CD4-positive, alpha-beta T cell (primary cell): Measurements from ENCODE around the gene GFI1B. TPM values are rescaled to one million over a fixed set of nuclear protein-coding genes. Genes with fewer than 3 reads are reported as not detected.
"Not testable (repeated sequence)": the region's sequence is repeated elsewhere in the genome, so short reads cannot be mapped to it uniquely, and the experiment has no call there.

Experiments
- ATAC-seq: fragments of 200-7000 bp; cut with Tn5 transposase; one replicate; pipeline ENCODE4 v1.10.0; 2022; ENCODE audit warnings: mild to moderate bottlenecking; ENCODE audit not compliant: poor library complexity
- CTCF ChIA-PET: fragments of 350-600 bp; sonication (Branson Sonifier 250); formaldehyde crosslinking; loops from one replicate; lab custom pipeline; 2021; ENCODE audit warnings: antibody characterized with exemption, inconsistent platforms; lab: Charles Lee
- POLR2A ChIA-PET: fragments of 350-600 bp; sonication (Branson Sonifier 250); formaldehyde crosslinking; loops from one replicate; lab custom pipeline; 2021; ENCODE audit warnings: antibody characterized with exemption, inconsistent platforms; lab: Charles Lee
- DNase-seq, 14 experiments: peaks; one replicate each; pipeline ENCODE4 v3.0.0-alpha.2; 2013 to 2020; ENCODE audit warnings: mixed read lengths in 2 of 14
- H3K27ac ChIP-seq, 2 donors: one replicate each; pipeline versions ENCODE4 v1.5.1 to v1.7.0; 2013; ENCODE audit warnings: low read length in 2 of 2, low read depth in 1 of 2, mild to moderate bottlenecking in 1 of 2
- H3K27me3 ChIP-seq, 2 experiments: 1 replicate in 1 of 2; 2 replicates in 1 of 2; pipeline versions ENCODE4 v1.6.1 to v1.7.0; 2013; ENCODE audit warnings: low read length in 2 of 2, control low read depth in 1 of 2, mild to moderate bottlenecking in 1 of 2, moderate library complexity in 1 of 2; ENCODE audit not compliant: insufficient read depth in 2 of 2, control insufficient read depth in 1 of 2
- H3K36me3 ChIP-seq: one replicate; pipeline ENCODE4 v1.6.1; 2013; ENCODE audit warnings: low read length, control low read depth; ENCODE audit not compliant: insufficient read depth
- H3K4me1 ChIP-seq: one replicate; pipeline ENCODE4 v1.6.1; 2013; ENCODE audit warnings: low read length, control low read depth; ENCODE audit not compliant: insufficient read depth
- H3K4me3 ChIP-seq: one replicate; pipeline ENCODE4 v1.5.1; 2013; ENCODE audit warnings: mild to moderate bottlenecking, low read length, moderate library complexity
- H3K9me3 ChIP-seq, 2 experiments: 1 replicate in 1 of 2; 2 replicates in 1 of 2; pipeline versions ENCODE4 v1.6.1 to v1.7.0; 2013; ENCODE audit warnings: low read length in 2 of 2, mild to moderate bottlenecking in 2 of 2, control low read depth in 1 of 2, moderate library complexity in 1 of 2; ENCODE audit not compliant: control insufficient read depth in 1 of 2, insufficient read depth in 1 of 2
- H3K27ac Mint-ChIP-seq: one replicate; pipeline ENCODE4 v1.8.0; 2020; ENCODE audit warnings: mixed read lengths
- H3K27me3 Mint-ChIP-seq: one replicate; pipeline ENCODE4 v1.8.0; 2021; ENCODE audit warnings: mixed read lengths
- H3K36me3 Mint-ChIP-seq: one replicate; pipeline ENCODE4 v1.8.0; 2021; ENCODE audit warnings: low read depth, mixed read lengths
- H3K4me1 Mint-ChIP-seq: one replicate; pipeline ENCODE4 v1.8.0; 2021; ENCODE audit warnings: low read depth, mixed read lengths
- H3K4me3 Mint-ChIP-seq: one replicate; pipeline ENCODE4 v1.8.0; 2020; ENCODE audit warnings: mild to moderate bottlenecking, mixed read lengths
- H3K9me3 Mint-ChIP-seq: one replicate; pipeline ENCODE4 v1.8.0; 2020; ENCODE audit warnings: mixed read lengths
- CTCF ChIP-seq: fragments of 200-600 bp; IDR thresholded peaks from one replicate; pipeline ENCODE4 v1.8.0; 2022; ENCODE audit warnings: antibody characterized with exemption, mild to moderate bottlenecking
- intact Hi-C, 2 experiments: fragments of 100-400 bp; cut with DNase I in 1 of 2; cut with micrococcal nuclease in 1 of 2; formaldehyde crosslinking; loops; one replicate each; pipeline versions ENCODE4 v1.15.1 to v1.9.0; 2023 to 2025; cut with DNase I, micrococcal nuclease
- microRNA-seq: library from miRNA; unstranded; fragments of <30 nt; microRNA quantifications from one replicate; pipeline ENCODE4 v1.2.0, GENCODE V29; 2021; ENCODE audit warnings: borderline microRNAs expressed, borderline replicate concordance
- total RNA-seq, 174 experiments: library from RNA in 2 of 174; stranded (reverse) in 2 of 174; gene quantifications; one replicate each; pipeline ENCODE4 v1.2.3 and lab custom pipeline; 2021 to 2026

GFI1B gene
- total RNA-seq, 2 experiments from 2014 or later, result 0.58 TPM; not detected in 1

- POLR2A ChIA-PET, result no interaction called here
- TF ChIP-seq CTCF, result no peak
Observed at GRCh38 chr9:133035669-133036068, 57.2 kb downstream of the GFI1B start.

GRCh38 chr9:133037775-133038515, 59.5 kb downstream of the GFI1B start:
- H3K27me3 Mint-ChIP-seq, result no peaks in the 10 kb centered on the region
- no peak for DNase-seq
- ChIA-PET POLR2A (interaction anchor here (0.7 kb wide), 1 partner anchor 7 kb away, joined by 3 read pairs; the partner anchor contains the start of gene GTF3C5), CTCF (no interaction called here)
- no peaks in the 10 kb centered on the region for H3K9me3 Mint-ChIP-seq
- no peak overlapping the region for H3K27ac Mint-ChIP-seq
- no peak for ATAC-seq
- Histone ChIP-seq H3K4me3 (no peak overlapping the region), H3K36me3 (peaks cover 25% of the 10 kb centered on the region), H3K4me1 (peaks cover 3% of the 10 kb centered on the region), H3K9me3 (no peaks in the 10 kb centered on the region), H3K27ac (no peak overlapping the region), H3K27me3 (no peaks in the 10 kb centered on the region)
- peaks cover 36% of the 10 kb centered on the region for H3K4me1 Mint-ChIP-seq
- TF ChIP-seq CTCF, result no peak
- intact Hi-C loops, result loop anchor here in 1 of 2 experiments (5.0 kb wide), 1 partner anchor 109 kb away; no protein-coding TSS in a partner anchor
- peaks cover 26% of the 10 kb centered on the region for H3K36me3 Mint-ChIP-seq
- no peak overlapping the region for H3K4me3 Mint-ChIP-seq

More at GRCh38 chr9:133035669-133036068, 57.2 kb downstream of the GFI1B start:
- Histone ChIP-seq H3K9me3 (no peaks in the 10 kb centered on the region), H3K27me3 (no peaks in the 10 kb centered on the region), H3K4me3 (no peak overlapping the region), H3K27ac (no peak overlapping the region), H3K4me1 (peaks cover 18% of the 10 kb centered on the region), H3K36me3 (peaks cover 10% of the 10 kb centered on the region)
- intact Hi-C loops, result loop anchor here in 1 of 2 experiments (5.0 kb wide), 1 partner anchor 112 kb away; no protein-coding TSS in a partner anchor
- Mint-ChIP-seq H3K27ac (no peak overlapping the region), H3K36me3 (peaks cover 15% of the 10 kb centered on the region), H3K9me3 (no peaks in the 10 kb centered on the region), H3K27me3 (no peaks in the 10 kb centered on the region), H3K4me1 (peaks cover 59% of the 10 kb centered on the region), H3K4me3 (no peak overlapping the region)
- DNase-seq (no peak), ATAC-seq (no peak)
- CTCF ChIA-PET, result interaction anchor here (1.8 kb wide), 1 partner anchor 13 kb away, joined by 7 read pairs; no protein-coding TSS in a partner anchor

DNA sequence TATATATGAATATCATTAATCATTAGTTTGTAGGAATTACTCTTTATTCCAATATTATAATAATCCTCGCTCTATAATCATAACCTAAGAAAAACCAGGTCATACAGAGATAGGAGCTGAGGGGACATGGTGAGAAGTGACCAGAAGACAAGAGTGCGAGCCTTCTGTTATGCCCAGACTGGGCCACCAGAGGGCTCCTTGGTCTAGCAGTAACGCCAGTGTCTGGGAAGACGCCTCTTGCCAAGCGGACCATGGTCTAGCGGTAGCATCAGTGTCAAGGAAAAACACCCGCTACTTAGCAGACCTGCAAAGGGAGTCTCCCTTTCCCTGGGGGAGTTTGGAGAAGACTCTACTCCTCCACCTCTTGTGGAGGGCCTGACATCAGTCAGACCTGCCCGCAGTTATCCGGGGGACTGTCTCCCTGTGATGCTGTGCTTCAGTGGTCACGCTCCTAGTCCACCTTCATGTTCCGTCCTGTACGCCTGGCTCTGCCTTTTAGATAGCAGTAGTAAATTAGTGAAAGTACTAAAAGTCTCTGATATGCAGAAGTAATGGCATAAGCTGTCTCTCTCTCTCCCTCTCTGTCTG, 62.5 kb downstream of the GFI1B start:
- H3K9me3 Mint-ChIP-seq, H3K4me3 ChIP-seq, H3K27me3 Mint-ChIP-seq, H3K4me3 Mint-ChIP-seq, H3K27ac Mint-ChIP-seq, H3K4me1 ChIP-seq, ATAC-seq, H3K9me3 ChIP-seq, intact Hi-C loops, POLR2A ChIA-PET, H3K27ac ChIP-seq, H3K27me3 ChIP-seq: not testable (repeated sequence)
- peaks cover 51% of the 10 kb centered on the region for H3K36me3 Mint-ChIP-seq
- peaks cover 52% of the 10 kb centered on the region for H3K36me3 ChIP-seq
- CTCF ChIA-PET, result interaction anchor here (1.4 to 2.2 kb wide), 2 partner anchors 19 to 109 kb away, joined by 5 to 7 read pairs; no protein-coding TSS in a partner anchor
- DNase-seq, result peak in 12 of 14 experiments; percentile 19 to 54 (median 38)
- H3K4me1 Mint-ChIP-seq, result peaks cover 19% of the 10 kb centered on the region
- TF ChIP-seq CTCF, result peak; percentile 53

Small RNAs within 50 kb of the gene (microRNA-seq; reads per million reads assigned to microRNA genes)
- 3.9 reads per million, percentile 20 among the genes with 10 or more reads in this experiment for gene MIR548AW

Other genes starting within 250 kb of the GFI1B start
- not detected for gene AK8, start 100.4 kb upstream of the GFI1B start, total RNA-seq
- under 1 TPM; 0.52 to 0.92 TPM for gene SPACA9, start 99.8 kb upstream of the GFI1B start, total RNA-seq
- 10 to 100 TPM; 50.0 to 51.9 TPM for gene TSC1, start 34.1 kb upstream of the GFI1B start, total RNA-seq
- gene GTF3C5, start 52.3 kb downstream of the GFI1B start, total RNA-seq, result 10 to 100 TPM; 49.0 to 52.4 TPM
- gene CEL, start 83.3 kb downstream of the GFI1B start, total RNA-seq, result under 1 TPM; 0.16 to 0.39 TPM
- gene RALGDS, start 142.5 kb downstream of the GFI1B start, total RNA-seq, result 100 to 1,000 TPM; 166 to 168 TPM
- gene GBGT1, start 185.2 kb downstream of the GFI1B start, total RNA-seq, result 1 to 10 TPM; 1.3 to 1.8 TPM
- not detected for gene OBP2B, start 230.6 kb downstream of the GFI1B start, total RNA-seq